Suprapubic skin (tissue), 3 donors: ENCODE measurements around the gene MAP10.

Experiments
- EP300 ChIP-seq: sonication (generic); formaldehyde crosslinking; IDR thresholded peaks from one replicate; pipeline ENCODE4 v1.6.1; 2017; ENCODE audit warnings: antibody characterized with exemption
- POLR2A ChIP-seq, 2 donors: fragments of 450-650 bp; IDR thresholded peaks; one replicate each; pipeline ENCODE4 v1.6.1; 2017; ENCODE audit warnings: antibody characterized with exemption in 2 of 2, mild to moderate bottlenecking in 2 of 2, moderate library complexity in 2 of 2
- TF ChIP-seq, protein P1 (sequence below), 2 donors: fragments of 200-600 bp in 1 of 2; fragments of 450-650 bp in 1 of 2; sonication (generic) in 1 of 2; IDR thresholded peaks; one replicate each; pipeline ENCODE4 v1.5.1; 2016 to 2019; ENCODE audit warnings: antibody characterized with exemption in 2 of 2, mild to moderate bottlenecking in 1 of 2, moderate library complexity in 1 of 2

- TF ChIP-seq, protein P1, sequence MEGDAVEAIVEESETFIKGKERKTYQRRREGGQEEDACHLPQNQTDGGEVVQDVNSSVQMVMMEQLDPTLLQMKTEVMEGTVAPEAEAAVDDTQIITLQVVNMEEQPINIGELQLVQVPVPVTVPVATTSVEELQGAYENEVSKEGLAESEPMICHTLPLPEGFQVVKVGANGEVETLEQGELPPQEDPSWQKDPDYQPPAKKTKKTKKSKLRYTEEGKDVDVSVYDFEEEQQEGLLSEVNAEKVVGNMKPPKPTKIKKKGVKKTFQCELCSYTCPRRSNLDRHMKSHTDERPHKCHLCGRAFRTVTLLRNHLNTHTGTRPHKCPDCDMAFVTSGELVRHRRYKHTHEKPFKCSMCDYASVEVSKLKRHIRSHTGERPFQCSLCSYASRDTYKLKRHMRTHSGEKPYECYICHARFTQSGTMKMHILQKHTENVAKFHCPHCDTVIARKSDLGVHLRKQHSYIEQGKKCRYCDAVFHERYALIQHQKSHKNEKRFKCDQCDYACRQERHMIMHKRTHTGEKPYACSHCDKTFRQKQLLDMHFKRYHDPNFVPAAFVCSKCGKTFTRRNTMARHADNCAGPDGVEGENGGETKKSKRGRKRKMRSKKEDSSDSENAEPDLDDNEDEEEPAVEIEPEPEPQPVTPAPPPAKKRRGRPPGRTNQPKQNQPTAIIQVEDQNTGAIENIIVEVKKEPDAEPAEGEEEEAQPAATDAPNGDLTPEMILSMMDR (IDR thresholded peaks at IDR 0.05), result no peak
- TF ChIP-seq POLR2A (IDR thresholded peaks at IDR 0.05) (no peak), EP300 (no peak)
Observed at GRCh38 chr1:232822530-232822929, 17.3 kb downstream of the MAP10 start.
